SK-N-SH treated with all-trans-retinoic acid at 6 μM for 48 hours (cell line): ENCODE results near the gene FASTKD2.

Experiments used
- ARNTL ChIP-seq: fragments of 450-650 bp; formaldehyde crosslinking; IDR thresholded peaks from 2 replicates; pipeline ENCODE4 v1.5.0; 2020; ENCODE audit warnings: low read depth, mild to moderate bottlenecking, moderate library complexity, borderline replicate concordance
- BACH2 ChIP-seq: fragments of 250-450 bp; sonication (Bioruptor Pico); IDR thresholded peaks from 2 replicates; pipeline ENCODE4 v1.9.0; 2021; ENCODE audit warnings: mild to moderate bottlenecking, borderline replicate concordance
- CSDC2 ChIP-seq: fragments of 250-450 bp; sonication (Bioruptor Pico); IDR thresholded peaks from 2 replicates; pipeline ENCODE4 v1.5.0; 2020; ENCODE audit warnings: mild to moderate bottlenecking, moderate library complexity
- OSR1 ChIP-seq: fragments of 250-450 bp; sonication (Bioruptor Pico); IDR thresholded peaks from 2 replicates; pipeline ENCODE4 v1.8.0; 2022; ENCODE audit warnings: moderate library complexity, mild to moderate bottlenecking, inconsistent platforms
- ZC3H10 ChIP-seq: fragments of 250-450 bp; sonication (Bioruptor Pico); IDR thresholded peaks from 2 replicates; pipeline ENCODE4 v1.5.1; 2021; ENCODE audit warnings: mild to moderate bottlenecking, moderate library complexity
- ZFP30 ChIP-seq: fragments of 450-650 bp; formaldehyde crosslinking; IDR thresholded peaks from 2 replicates; pipeline ENCODE4 v1.5.0; 2022; ENCODE audit warnings: mild to moderate bottlenecking, moderate library complexity
- TF ChIP-seq, protein P1 (sequence below): fragments of 250-450 bp; sonication (Bioruptor Pico); IDR thresholded peaks from 2 replicates; pipeline ENCODE4 v1.8.0; 2020; ENCODE audit warnings: mild to moderate bottlenecking, moderate library complexity, borderline replicate concordance
- TF ChIP-seq, protein P2 (sequence below): fragments of 250-450 bp; sonication (Bioruptor Pico); IDR thresholded peaks from 2 replicates; pipeline ENCODE4 v1.5.1; 2021; ENCODE audit warnings: mild to moderate bottlenecking, moderate library complexity
- TF ChIP-seq, protein P3 (sequence below): fragments of 250-450 bp; sonication (Bioruptor Pico); IDR thresholded peaks from 2 replicates; pipeline ENCODE4 v1.5.1; 2020; ENCODE audit warnings: low read depth, mild to moderate bottlenecking, moderate library complexity

DNA sequence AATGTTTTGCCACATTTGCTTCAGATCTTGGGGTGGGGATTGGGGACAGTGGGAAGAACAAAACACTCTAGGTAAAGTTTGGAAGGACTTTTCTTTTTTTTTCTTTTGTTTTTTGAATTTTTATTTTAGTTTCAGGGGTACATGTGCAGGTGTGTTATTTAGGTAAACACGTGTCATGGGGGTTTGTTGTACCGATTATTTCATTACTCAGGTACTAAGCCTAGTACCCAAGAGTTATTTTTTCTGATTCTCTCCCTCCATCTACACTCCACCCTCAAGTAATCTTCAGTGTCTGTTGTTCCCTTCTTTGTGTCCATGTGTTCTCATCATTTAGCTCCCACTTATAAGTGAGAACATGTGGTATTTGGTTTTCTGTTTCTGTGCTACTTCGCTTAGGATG is 73.3 kb downstream of the FASTKD2 start:
- TF ChIP-seq ZFP30 (no peak), CSDC2 (CRISPR knock-in tag) (no peak), BACH2 (no peak), OSR1 (CRISPR knock-in tag) (no peak), ARNTL (no peak), ZC3H10 (no peak)
- TF ChIP-seq, protein P1, sequence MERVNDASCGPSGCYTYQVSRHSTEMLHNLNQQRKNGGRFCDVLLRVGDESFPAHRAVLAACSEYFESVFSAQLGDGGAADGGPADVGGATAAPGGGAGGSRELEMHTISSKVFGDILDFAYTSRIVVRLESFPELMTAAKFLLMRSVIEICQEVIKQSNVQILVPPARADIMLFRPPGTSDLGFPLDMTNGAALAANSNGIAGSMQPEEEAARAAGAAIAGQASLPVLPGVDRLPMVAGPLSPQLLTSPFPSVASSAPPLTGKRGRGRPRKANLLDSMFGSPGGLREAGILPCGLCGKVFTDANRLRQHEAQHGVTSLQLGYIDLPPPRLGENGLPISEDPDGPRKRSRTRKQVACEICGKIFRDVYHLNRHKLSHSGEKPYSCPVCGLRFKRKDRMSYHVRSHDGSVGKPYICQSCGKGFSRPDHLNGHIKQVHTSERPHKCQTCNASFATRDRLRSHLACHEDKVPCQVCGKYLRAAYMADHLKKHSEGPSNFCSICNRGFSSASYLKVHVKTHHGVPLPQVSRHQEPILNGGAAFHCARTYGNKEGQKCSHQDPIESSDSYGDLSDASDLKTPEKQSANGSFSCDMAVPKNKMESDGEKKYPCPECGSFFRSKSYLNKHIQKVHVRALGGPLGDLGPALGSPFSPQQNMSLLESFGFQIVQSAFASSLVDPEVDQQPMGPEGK (CRISPR knock-in tag) = no peak
- TF ChIP-seq, protein P2, sequence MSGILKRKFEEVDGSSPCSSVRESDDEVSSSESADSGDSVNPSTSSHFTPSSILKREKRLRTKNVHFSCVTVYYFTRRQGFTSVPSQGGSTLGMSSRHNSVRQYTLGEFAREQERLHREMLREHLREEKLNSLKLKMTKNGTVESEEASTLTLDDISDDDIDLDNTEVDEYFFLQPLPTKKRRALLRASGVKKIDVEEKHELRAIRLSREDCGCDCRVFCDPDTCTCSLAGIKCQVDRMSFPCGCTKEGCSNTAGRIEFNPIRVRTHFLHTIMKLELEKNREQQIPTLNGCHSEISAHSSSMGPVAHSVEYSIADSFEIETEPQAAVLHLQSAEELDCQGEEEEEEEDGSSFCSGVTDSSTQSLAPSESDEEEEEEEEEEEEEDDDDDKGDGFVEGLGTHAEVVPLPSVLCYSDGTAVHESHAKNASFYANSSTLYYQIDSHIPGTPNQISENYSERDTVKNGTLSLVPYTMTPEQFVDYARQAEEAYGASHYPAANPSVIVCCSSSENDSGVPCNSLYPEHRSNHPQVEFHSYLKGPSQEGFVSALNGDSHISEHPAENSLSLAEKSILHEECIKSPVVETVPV = no peak
- TF ChIP-seq, protein P3, sequence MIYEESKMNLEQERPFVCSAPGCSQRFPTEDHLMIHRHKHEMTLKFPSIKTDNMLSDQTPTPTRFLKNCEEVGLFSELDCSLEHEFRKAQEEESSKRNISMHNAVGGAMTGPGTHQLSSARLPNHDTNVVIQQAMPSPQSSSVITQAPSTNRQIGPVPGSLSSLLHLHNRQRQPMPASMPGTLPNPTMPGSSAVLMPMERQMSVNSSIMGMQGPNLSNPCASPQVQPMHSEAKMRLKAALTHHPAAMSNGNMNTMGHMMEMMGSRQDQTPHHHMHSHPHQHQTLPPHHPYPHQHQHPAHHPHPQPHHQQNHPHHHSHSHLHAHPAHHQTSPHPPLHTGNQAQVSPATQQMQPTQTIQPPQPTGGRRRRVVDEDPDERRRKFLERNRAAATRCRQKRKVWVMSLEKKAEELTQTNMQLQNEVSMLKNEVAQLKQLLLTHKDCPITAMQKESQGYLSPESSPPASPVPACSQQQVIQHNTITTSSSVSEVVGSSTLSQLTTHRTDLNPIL = no peak
